HepG2 (cell line): ENCODE results near the gene TNP2. TPM values are rescaled to one million over a fixed set of nuclear protein-coding genes. Genes with fewer than 3 reads are reported as not detected.

ENCODE experiments used
- ATAC-seq: fragments of 200-7000 bp; cut with Tn5 transposase; 3 replicates; pipeline ENCODE4 v1.9.1; 2020; ENCODE audit warnings: mild to moderate bottlenecking, moderate library complexity
- BruUV-seq: library from RNA; stranded (reverse); fragments of 400-500 nt; replicated peaks from 2 replicates; lab custom pipeline; 2021; lab: Mats Ljungman, UMichigan
- CTCF ChIA-PET: fragments of 300-600 bp; formaldehyde crosslinking; extraction: SDS; loops from one replicate; lab custom pipeline; 2021; ENCODE audit warnings: low total read pairs, inconsistent platforms, low intra/inter-chr PET ratio; lab: Yijun Ruan, JAX
- POLR2A ChIA-PET: fragments of 350-600 bp; sonication (Branson Sonifier 250); formaldehyde crosslinking; loops from one replicate; lab custom pipeline; 2020; ENCODE audit warnings: antibody characterized with exemption, inconsistent platforms; lab: Yijun Ruan, JAX
- DNase-seq: peaks from one replicate; pipeline ENCODE4 v3.0.0-alpha.2; 2015; ENCODE audit warnings: low spot score
- FAIRE-seq: peaks from 3 replicates; lab custom pipeline; 2011; peaks lifted over from hg19 to GRCh38; lab: Jason Lieb, UNC
- H2AFZ ChIP-seq: one replicate; pipeline ENCODE4 v1.6.1; 2011; ENCODE audit warnings: low read length, inconsistent platforms
- H3K27ac ChIP-seq: fragments of 300-600 bp; 3 replicates; pipeline ENCODE4 v1.8.0; 2011; ENCODE audit warnings: mixed run types, mild to moderate bottlenecking, mixed read lengths, low read length, inconsistent platforms; ENCODE audit not compliant: insufficient read depth; ENCODE audit errors: extremely low read length
- H3K27me3 ChIP-seq, 2 experiments: fragments of 200-600 bp in 1 of 2; 2 replicates in 1 of 2; 3 replicates in 1 of 2; pipeline versions ENCODE4 v1.6.0 to v1.8.0; 2011; ENCODE audit warnings: low read length in 2 of 2, mild to moderate bottlenecking in 2 of 2, moderate library complexity in 2 of 2, inconsistent platforms in 1 of 2; ENCODE audit not compliant: insufficient read depth in 2 of 2, control insufficient read depth in 1 of 2
- H3K36me3 ChIP-seq, 2 experiments: fragments of 200-600 bp in 1 of 2; replicated peaks in 1 of 2; 2 replicates in 1 of 2; 3 replicates in 1 of 2; pipeline versions ENCODE4 v1.5.1 to v1.8.0; 2011; ENCODE audit warnings: low read length in 2 of 2, inconsistent platforms in 1 of 2; ENCODE audit not compliant: insufficient read depth in 2 of 2, control insufficient read depth in 1 of 2
- H3K4me1 ChIP-seq: 2 replicates; pipeline ENCODE4 v1.5.1; 2012; ENCODE audit warnings: low read length, inconsistent platforms; ENCODE audit not compliant: insufficient read depth
- H3K4me2 ChIP-seq: 2 replicates; pipeline ENCODE4 v1.6.0; 2011; ENCODE audit warnings: low read depth, low read length, inconsistent platforms
- H3K4me3 ChIP-seq, 3 experiments: fragments of 200-600 bp in 1 of 3; sonication (generic), shearing (Covaris generic) in 1 of 3; replicated peaks in 1 of 3; 2 replicates each; pipeline ENCODE4 v1.5.1; 2011 to 2016; ENCODE audit warnings: low read length in 3 of 3, inconsistent platforms in 2 of 3, low read depth in 2 of 3, mild to moderate bottlenecking in 2 of 3, control low read depth in 1 of 3, mixed read lengths in 1 of 3; ENCODE audit not compliant: insufficient read depth in 1 of 3
- H3K79me2 ChIP-seq: one replicate; pipeline ENCODE4 v1.6.1; 2011; ENCODE audit warnings: low read length, inconsistent platforms; ENCODE audit not compliant: insufficient read depth
- H3K9ac ChIP-seq: 2 replicates; pipeline ENCODE4 v1.6.0; 2011; ENCODE audit warnings: mild to moderate bottlenecking, low read depth, low read length, inconsistent platforms; ENCODE audit not compliant: insufficient read depth
- H3K9me3 ChIP-seq: 2 replicates; pipeline ENCODE4 v1.5.1; 2012; ENCODE audit warnings: mild to moderate bottlenecking, low read length
- H4K20me1 ChIP-seq: 2 replicates; pipeline ENCODE4 v1.6.0; 2011; ENCODE audit warnings: inconsistent platforms, mild to moderate bottlenecking, low read length, moderate library complexity; ENCODE audit not compliant: insufficient read depth
- AGO2 ChIP-seq: fragments of 200-400 bp; formaldehyde crosslinking; optimal IDR thresholded peaks from 2 replicates; pipeline ENCODE3; 2017; ENCODE audit warnings: mild to moderate bottlenecking, low read depth, low read length, moderate library complexity
- ASH2L ChIP-seq: fragments of 300-600, 200-600 bp; sonication (generic); IDR thresholded peaks from 2 replicates; pipeline ENCODE4 v1.7.0; 2017; ENCODE audit warnings: low read depth, mild to moderate bottlenecking, moderate library complexity, mixed read lengths, low read length; ENCODE audit not compliant: insufficient read length
- DZIP1 ChIP-seq: sonication (generic); formaldehyde crosslinking; IDR thresholded peaks from 2 replicates; pipeline ENCODE4 v1.5.0; 2020; ENCODE audit warnings: mild to moderate bottlenecking, missing genetic modification reagents
- EEA1 ChIP-seq: sonication (generic); formaldehyde crosslinking; IDR thresholded peaks from 2 replicates; pipeline ENCODE4 v1.5.1; 2020; ENCODE audit warnings: mild to moderate bottlenecking, missing genetic modification reagents, borderline replicate concordance
- MAX ChIP-seq: IDR thresholded peaks from 2 replicates; pipeline ENCODE4 v1.6.1; 2012; ENCODE audit warnings: inconsistent platforms
- POLR2AphosphoS5 ChIP-seq: IDR thresholded peaks from 2 replicates; pipeline ENCODE4 v1.6.1; 2012; ENCODE audit warnings: low read depth, low read length
- SALL1 ChIP-seq: sonication (generic); formaldehyde crosslinking; IDR thresholded peaks from 2 replicates; pipeline ENCODE4 v1.8.0; 2022; ENCODE audit warnings: mild to moderate bottlenecking, missing genetic modification reagents
- SPEN ChIP-seq: sonication (generic); formaldehyde crosslinking; IDR thresholded peaks from 2 replicates; pipeline ENCODE4 v1.5.1; 2020; ENCODE audit warnings: low read depth, mild to moderate bottlenecking, missing genetic modification reagents
- ZFP91 ChIP-seq: sonication (generic); formaldehyde crosslinking; IDR thresholded peaks from 2 replicates; pipeline ENCODE4 v1.9.0; 2022; ENCODE audit warnings: missing genetic modification reagents, mild to moderate bottlenecking, borderline replicate concordance
- ZMAT5 ChIP-seq: sonication (generic); formaldehyde crosslinking; IDR thresholded peaks from 2 replicates; pipeline ENCODE4 v1.5.0; 2020; ENCODE audit warnings: mild to moderate bottlenecking, low read depth, missing genetic modification reagents, borderline replicate concordance
- ZNF17 ChIP-seq: sonication (generic); formaldehyde crosslinking; IDR thresholded peaks from 2 replicates; pipeline ENCODE4 v1.5.0; 2020; ENCODE audit warnings: mild to moderate bottlenecking, missing genetic modification reagents
- ZNF20 ChIP-seq: sonication (generic); formaldehyde crosslinking; IDR thresholded peaks from 2 replicates; pipeline ENCODE4 v1.4.0; 2020; ENCODE audit warnings: mild to moderate bottlenecking, moderate library complexity, missing genetic modification reagents
- ZNF530 ChIP-seq: sonication (generic); formaldehyde crosslinking; IDR thresholded peaks from 2 replicates; pipeline ENCODE4 v1.5.0; 2020; ENCODE audit warnings: low read depth, mild to moderate bottlenecking, missing genetic modification reagents
- ZNF572 ChIP-seq: sonication (generic); formaldehyde crosslinking; IDR thresholded peaks from 2 replicates; pipeline ENCODE4 v1.5.1; 2020; ENCODE audit warnings: mild to moderate bottlenecking, missing genetic modification reagents
- ZNF577 ChIP-seq: sonication (generic); formaldehyde crosslinking; IDR thresholded peaks from 2 replicates; pipeline ENCODE4 v1.4.0; 2020; ENCODE audit warnings: mild to moderate bottlenecking, low read depth, missing genetic modification reagents, borderline replicate concordance
- ZNF749 ChIP-seq: sonication (generic); formaldehyde crosslinking; IDR thresholded peaks from 2 replicates; pipeline ENCODE4 v1.8.0; 2022; ENCODE audit warnings: mild to moderate bottlenecking, missing genetic modification reagents, moderate library complexity, borderline replicate concordance
- ZSCAN21 ChIP-seq: sonication (generic); formaldehyde crosslinking; IDR thresholded peaks from 2 replicates; pipeline ENCODE4 v1.8.0; 2022; ENCODE audit warnings: mild to moderate bottlenecking, missing genetic modification reagents, moderate library complexity, borderline replicate concordance
- WGBS: methylation state at CpG from one replicate; pipeline ENCODE4 v1.1.6; 2017; ENCODE audit warnings: low lambda C conversion rate; 5-methylcytosine and 5-hydroxymethylcytosine counted together
- in situ Hi-C: cut with HindIII; loops from 2 replicates; pipeline ENCODE4 v1.10.0; 2017; ENCODE audit warnings: low pct_unique_long_range_greater_than_20kb; ENCODE audit not compliant: extremely low pct_ligation_motif_present
- intact Hi-C: fragments of 100-400 bp; cut with micrococcal nuclease; formaldehyde crosslinking; loops from one replicate; pipeline ENCODE4 v1.10.0; 2022; ENCODE audit not compliant: unreplicated experiment
- polyA plus RNA-seq, 8 experiments: library from polyadenylated mRNA; depleted of rRNA in 3 of 8; stranded (reverse) in 7 of 8; unstranded in 1 of 8; fragments of >200 nt; fragmentation: Illumina TruSeq in 4 of 8; extraction: Trizol in 4 of 8; gene quantifications; 2 replicates each; pipeline versions ENCODE4 v1.2.1 to v1.2.3, GENCODE V29; 2011 to 2016; ENCODE audit warnings: low read depth in 4 of 8, missing spikeins in 1 of 8, mixed read lengths in 1 of 8; ENCODE audit not compliant: insufficient read depth in 1 of 8
- total RNA-seq, 5 experiments: library from RNA; depleted of rRNA; stranded (reverse); fragments of >200 nt; fragmentation: Illumina TruSeq; extraction: Trizol; gene quantifications; 2 replicates each; pipeline ENCODE4 v1.2.3, GENCODE V29; 2016; ENCODE audit warnings: low read depth in 1 of 5

The TNP2 gene
- total and polyA plus RNA-seq, 2 of the 13 experiments (the other 11 are each of a cell fraction or from before 2014, with no cell fraction given): not detected

- peak overlapping the region; percentile 94 for H3K4me2 ChIP-seq
- DNase-seq (peak; percentile 65), ATAC-seq (no peak), FAIRE-seq (no peak)
- peak overlapping the region; percentile 41 for H3K27ac ChIP-seq
- peaks cover 81% of the 10 kb centered on the region for H3K4me1 ChIP-seq
- peaks cover 21% of the 10 kb centered on the region for H3K79me2 ChIP-seq
- no peaks in the 10 kb centered on the region; a peak in 2 of 5 replicates for H3K27me3 ChIP-seq
- POLR2A ChIA-PET: interaction anchor here (0.6 to 9.0 kb wide), 9 partner anchors 16 to 129 kb away, joined by 3 to 351 read pairs (median 32); partner anchors contain the start of genes PRM1, PRM2, PRM3 and TNP2
- H3K9me3 ChIP-seq: no peaks in the 10 kb centered on the region
- CTCF ChIA-PET: interaction anchor here (1.3 kb wide), 1 partner anchor 98 kb away, joined by 5 read pairs; no protein-coding TSS in a partner anchor
- peaks cover 0 to 6% of the 10 kb centered on the region in 2 experiments; a peak in 2 of 5 replicates for H3K36me3 ChIP-seq
- peak overlapping the region; percentile 48 for H3K9ac ChIP-seq
- H4K20me1 ChIP-seq: peaks cover 20% of the 10 kb centered on the region
- no TSS peak for BruUV-seq
- in situ Hi-C loops: loop anchor here (5.0 kb wide), 2 partner anchors 88 to 292 kb away; partner anchors contain the start of gene RMI2
- peak overlapping the region; percentile 28 for H2AFZ ChIP-seq
- intact Hi-C loops: loop anchor here (5.0 kb wide), 2 partner anchors 38 to 113 kb away; no protein-coding TSS in a partner anchor
- peak overlapping the region; percentile 48 to 71 (median 53) for H3K4me3 ChIP-seq
- WGBS: 17% methylated on average over 14 of the region's 15 CpGs
- TF ChIP-seq ZNF20 (CRISPR knock-in tag) (no peak), ZNF572 (peak; percentile 97; the same call in 1 of the 2 replicates), ZSCAN21 (peak; percentile 51; the same call in 1 of the 2 replicates), ZNF17 (CRISPR knock-in tag) (no peak), ZMAT5 (no peak), ZNF577 (no peak), ZFP91 (CRISPR knock-in tag) (peak; percentile 92; the same call in 1 of the 2 replicates), AGO2 (no peak), DZIP1 (CRISPR knock-in tag) (peak; percentile 26; the same call in 1 of the 2 replicates), ZNF749 (CRISPR knock-in tag) (no peak), SALL1 (peak; percentile 87), POLR2AphosphoS5 (0 out of 2 replicates have a peak, but pooled peaks have one; percentile 26), ASH2L (no peak), MAX (peak; percentile 51), EEA1 (CRISPR knock-in tag) (no peak), ZNF530 (CRISPR knock-in tag) (no peak), SPEN (CRISPR knock-in tag) (peak; percentile 23)
These were observed 10.3 kb downstream of the TNP2 start for GRCh38 chr16:11258553-11259492.
